Measurements from ENCODE around the gene TMEM184A. TPM values are rescaled to one million over a fixed set of nuclear protein-coding genes. Genes with fewer than 3 reads are reported as not detected.

Gene TMEM184A
- total RNA-seq, 1 donor from 2014 or later, result not detected

GRCh38 chr7:1514995-1515401 is 41.0 kb downstream of the TMEM184A start:
- no peak overlapping the region for H3K27ac Mint-ChIP-seq (ENCODE audit: unreplicated experiment)

GRCh38 chr7:1514407-1514806 is 41.6 kb downstream of the TMEM184A start:
- Mint-ChIP-seq H3K4me1 (no peaks in the 10 kb centered on the region), H3K27ac (ENCODE audit: unreplicated experiment) (no peak overlapping the region), H3K36me3 (ENCODE audit: low read depth) (no peaks in the 10 kb centered on the region), H3K4me3 (no peak overlapping the region), H3K9me3 (no peaks in the 10 kb centered on the region), H3K27me3 (ENCODE audit: low read depth) (no peaks in the 10 kb centered on the region)
- TF ChIP-seq CTCF (conservative IDR thresholded peaks at IDR 0.05), result no peak
- no peak for DNase-seq (ENCODE audit: low read depth, low spot score)

More at GRCh38 chr7:1514995-1515401, 41.0 kb downstream of the TMEM184A start:
- Mint-ChIP-seq H3K36me3 (ENCODE audit: low read depth) (no peaks in the 10 kb centered on the region), H3K4me3 (no peak overlapping the region), H3K27me3 (ENCODE audit: low read depth) (no peaks in the 10 kb centered on the region), H3K4me1 (no peaks in the 10 kb centered on the region), H3K9me3 (no peaks in the 10 kb centered on the region)
- no peak for TF ChIP-seq CTCF (conservative IDR thresholded peaks at IDR 0.05)
- DNase-seq (ENCODE audit: low read depth, low spot score), result no peak

GRCh38 chr7:1513657-1514095 is 42.3 kb downstream of the TMEM184A start:
- no peaks in the 10 kb centered on the region for H3K27me3 Mint-ChIP-seq (ENCODE audit: low read depth)
- H3K4me3 Mint-ChIP-seq, result no peak overlapping the region
- no peaks in the 10 kb centered on the region for H3K9me3 Mint-ChIP-seq
- DNase-seq (ENCODE audit: low read depth, low spot score), result no peak
- no peaks in the 10 kb centered on the region for H3K4me1 Mint-ChIP-seq
- H3K27ac Mint-ChIP-seq (ENCODE audit: unreplicated experiment), result peak overlapping the region; percentile 81
- no peaks in the 10 kb centered on the region for H3K36me3 Mint-ChIP-seq (ENCODE audit: low read depth)
- no peak for TF ChIP-seq CTCF (conservative IDR thresholded peaks at IDR 0.05)

GRCh38 chr7:1512781-1513656 is 43.0 kb downstream of the TMEM184A start:
- Mint-ChIP-seq H3K27me3 (ENCODE audit: low read depth) (no peaks in the 10 kb centered on the region), H3K4me3 (no peak overlapping the region), H3K27ac (ENCODE audit: unreplicated experiment) (peak overlapping the region; percentile 81), H3K9me3 (no peaks in the 10 kb centered on the region), H3K4me1 (no peaks in the 10 kb centered on the region), H3K36me3 (ENCODE audit: low read depth) (no peaks in the 10 kb centered on the region)
- DNase-seq (ENCODE audit: low read depth, low spot score), result no peak
- no peak for TF ChIP-seq CTCF (conservative IDR thresholded peaks at IDR 0.05)

GRCh38 chr7:1511444-1512422 is 44.3 kb downstream of the TMEM184A start:
- peaks cover 2% of the 10 kb centered on the region for H3K4me1 Mint-ChIP-seq

More at GRCh38 chr7:1511444-1512422, 44.3 kb downstream of the TMEM184A start:
- TF ChIP-seq CTCF (conservative IDR thresholded peaks at IDR 0.05), result no peak
- H3K27me3 Mint-ChIP-seq (ENCODE audit: low read depth), result no peaks in the 10 kb centered on the region
- no peak overlapping the region for H3K4me3 Mint-ChIP-seq
- H3K27ac Mint-ChIP-seq (ENCODE audit: unreplicated experiment), result no peak overlapping the region
- no peaks in the 10 kb centered on the region for H3K36me3 Mint-ChIP-seq (ENCODE audit: low read depth)
- H3K9me3 Mint-ChIP-seq, result no peaks in the 10 kb centered on the region
- DNase-seq (ENCODE audit: low read depth, low spot score), result no peak

All from neural crest cell (in vitro differentiated cells).